Fibroblast of skin of back (primary cell): ENCODE results near the gene SLC25A25.
"Not testable (repeated sequence)": the region's sequence is repeated elsewhere in the genome, so short reads cannot be mapped to it uniquely, and the experiment has no call there.

Experiments used
- DNase-seq: peaks from one replicate; pipeline ENCODE4 v3.0.0-alpha.2; 2013

Gene SLC25A25

DNA sequence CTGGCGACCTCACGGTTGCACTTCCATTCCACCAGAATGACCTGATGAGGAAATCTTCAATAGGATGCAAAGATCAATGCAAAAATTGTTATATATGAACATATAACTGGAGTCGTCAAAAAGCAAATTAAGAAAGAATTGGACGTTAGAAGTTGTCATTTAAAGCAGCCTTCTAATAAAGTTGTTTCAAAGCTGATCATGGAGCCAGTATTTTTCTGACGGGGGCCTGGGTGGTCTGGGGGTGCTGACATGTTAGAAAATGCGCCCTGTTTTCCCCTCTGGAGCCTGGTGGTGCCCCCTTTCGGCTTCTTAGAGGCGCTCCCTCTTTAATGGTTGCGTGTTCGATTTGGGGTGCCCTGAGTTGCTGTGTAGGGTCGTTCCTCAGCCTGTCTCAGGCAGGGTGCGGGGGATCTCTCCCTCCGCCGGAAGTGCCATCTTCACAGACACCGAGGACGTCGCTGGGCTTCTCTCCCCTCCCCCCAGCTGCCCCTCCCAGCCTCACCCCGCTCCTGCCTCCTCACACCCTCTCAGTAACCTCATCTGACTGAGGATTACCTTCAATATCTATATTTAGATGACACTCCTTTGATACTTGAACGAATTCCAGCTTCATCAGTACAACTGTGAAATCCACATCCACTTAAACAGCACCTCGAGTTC is 41.1 kb downstream of the SLC25A25 start:
- DNase-seq = no peak

DNA sequence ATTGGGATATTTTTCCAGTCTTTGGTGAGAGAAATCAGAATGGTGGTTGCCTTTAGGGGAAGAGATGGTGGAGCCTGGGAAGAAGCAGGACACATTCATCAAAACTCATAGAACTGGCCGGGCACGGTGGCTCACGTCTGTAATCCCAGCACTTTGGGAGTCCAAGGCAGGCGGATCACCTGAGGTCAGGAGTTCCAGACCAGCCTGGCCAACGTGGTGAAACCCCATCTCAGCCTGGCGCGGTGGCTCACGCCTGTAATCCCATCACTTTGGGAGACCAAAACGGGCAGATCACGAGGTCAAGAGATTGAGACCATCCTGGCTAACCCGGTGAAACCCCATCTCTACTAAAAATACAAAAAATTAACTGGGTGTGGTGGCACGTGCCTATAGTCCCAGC is 43.7 kb downstream of the SLC25A25 start:
- not testable (repeated sequence) for DNase-seq

DNA sequence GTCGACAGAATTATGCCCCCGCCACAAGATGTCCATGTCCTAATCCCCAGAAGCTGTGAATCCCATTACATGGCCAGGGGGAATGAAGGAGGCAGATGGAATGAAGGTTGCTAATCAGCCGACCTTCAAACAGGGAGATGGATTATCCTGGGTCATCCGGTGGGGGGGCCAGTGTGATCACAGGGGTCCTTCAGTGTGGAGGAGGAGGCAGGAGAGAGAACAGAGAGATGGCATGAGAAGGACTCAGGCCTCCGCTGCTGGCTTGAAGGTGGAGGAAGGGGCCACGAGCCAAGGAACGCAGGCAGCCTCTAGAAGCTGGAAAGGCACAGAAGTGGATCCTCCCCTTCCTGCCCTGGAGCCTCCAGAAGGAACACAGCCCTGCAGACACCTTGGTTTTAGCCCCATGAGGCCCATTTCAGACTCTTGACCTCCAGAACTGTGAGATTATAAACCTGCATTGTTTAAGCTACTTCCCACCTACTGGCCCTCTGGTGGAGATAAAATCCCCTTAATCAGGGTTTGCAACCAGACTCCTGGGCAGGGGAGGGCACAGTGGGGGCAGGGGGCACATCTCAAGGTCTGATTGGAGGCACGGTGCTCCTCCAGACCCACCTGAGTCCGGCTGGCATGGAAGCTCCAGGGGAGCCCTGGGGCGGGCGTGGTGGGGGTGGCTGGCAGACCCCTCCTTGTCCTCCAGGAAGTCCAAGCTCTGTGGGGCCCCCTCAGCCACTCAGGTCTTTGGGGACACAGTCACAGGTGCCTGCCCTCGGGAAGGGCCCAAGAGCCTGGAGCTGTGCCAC is 45.7 kb downstream of the SLC25A25 start:
- DNase-seq = no peak

DNA sequence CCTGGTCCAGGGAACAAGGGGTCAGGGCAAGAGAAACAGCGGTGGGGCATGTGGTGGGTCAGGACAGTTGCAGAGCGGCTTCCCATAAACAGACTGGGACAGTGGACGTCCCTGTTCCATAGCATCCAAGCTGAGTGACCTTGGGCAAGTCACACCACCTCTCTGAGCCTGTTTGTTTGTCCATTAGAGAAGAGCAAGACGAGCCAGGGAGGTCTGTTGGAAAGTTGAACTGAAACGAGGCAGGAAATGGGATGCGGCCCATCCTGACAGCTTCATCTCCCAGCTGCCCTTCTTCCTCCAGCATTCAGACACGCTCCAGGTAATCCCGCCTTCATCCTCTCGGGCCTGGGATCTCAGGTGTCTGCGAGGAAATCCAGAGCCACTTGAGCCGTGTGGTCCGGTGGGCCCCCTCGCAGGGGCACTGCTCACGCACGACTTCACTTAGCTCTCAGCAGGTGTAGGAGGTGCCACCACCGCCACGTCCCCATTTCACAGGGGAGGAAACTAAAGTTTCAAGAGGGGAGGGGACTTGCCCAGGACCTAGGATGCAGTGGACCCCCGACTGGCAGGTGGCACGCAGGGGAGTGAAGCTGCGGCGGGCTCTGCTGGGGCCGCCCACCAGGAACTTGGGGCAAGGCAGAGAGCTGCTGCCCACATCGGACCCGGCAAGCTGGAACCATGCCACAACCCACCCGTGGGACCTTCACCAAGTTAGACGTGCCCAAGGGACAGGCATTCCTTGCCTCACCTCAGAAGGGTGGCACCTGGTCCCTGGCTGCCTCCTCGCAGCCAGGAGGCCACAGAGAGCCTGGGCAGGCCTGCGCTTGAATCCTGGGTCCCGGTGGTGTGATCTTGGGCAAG is 46.5 kb downstream of the SLC25A25 start:
- no peak for DNase-seq

DNA sequence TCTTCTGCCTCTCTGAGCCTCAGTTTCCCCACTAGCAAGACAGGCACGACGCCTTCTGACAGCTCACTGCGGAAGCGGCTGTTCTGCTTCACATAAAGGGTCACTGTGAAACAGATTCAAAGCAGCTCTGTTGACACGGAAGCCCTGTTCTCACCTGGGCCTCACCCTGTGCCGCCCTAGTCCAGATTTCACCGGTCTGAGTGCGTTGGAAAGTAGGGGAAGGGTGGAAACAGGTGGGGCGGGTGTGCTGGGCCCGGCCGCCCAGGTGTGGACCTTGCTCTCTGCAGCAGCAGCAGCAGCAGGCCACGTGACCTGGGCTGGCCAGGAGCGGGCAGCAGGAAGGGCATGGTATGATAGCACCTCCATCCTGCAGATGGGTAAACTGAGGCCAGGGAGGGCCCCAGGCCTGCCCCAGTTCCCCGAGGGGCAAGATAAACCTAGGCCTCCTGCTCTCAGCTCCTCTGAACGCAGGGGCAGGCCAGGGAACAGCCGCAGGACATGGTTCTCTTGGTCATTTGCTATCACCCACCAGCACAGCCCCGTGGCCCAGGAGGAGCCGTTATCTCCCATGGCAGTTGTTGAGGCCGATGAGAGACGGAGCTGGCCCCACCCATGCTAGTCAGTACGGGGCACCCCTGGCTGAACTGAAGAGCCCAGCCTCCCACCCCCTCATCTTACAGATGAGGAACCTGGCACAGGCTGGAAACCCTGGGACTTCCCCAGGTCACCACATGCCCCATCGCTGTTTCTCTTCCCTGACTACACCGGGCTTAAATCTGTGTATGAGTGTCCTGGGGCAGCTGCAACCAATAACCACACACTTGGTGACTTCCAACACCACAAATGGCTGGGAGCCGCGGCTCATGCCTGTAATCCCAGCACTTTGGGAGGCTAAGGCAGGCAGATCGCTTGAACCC is 47.4 kb downstream of the SLC25A25 start:
- no peak for DNase-seq

DNA sequence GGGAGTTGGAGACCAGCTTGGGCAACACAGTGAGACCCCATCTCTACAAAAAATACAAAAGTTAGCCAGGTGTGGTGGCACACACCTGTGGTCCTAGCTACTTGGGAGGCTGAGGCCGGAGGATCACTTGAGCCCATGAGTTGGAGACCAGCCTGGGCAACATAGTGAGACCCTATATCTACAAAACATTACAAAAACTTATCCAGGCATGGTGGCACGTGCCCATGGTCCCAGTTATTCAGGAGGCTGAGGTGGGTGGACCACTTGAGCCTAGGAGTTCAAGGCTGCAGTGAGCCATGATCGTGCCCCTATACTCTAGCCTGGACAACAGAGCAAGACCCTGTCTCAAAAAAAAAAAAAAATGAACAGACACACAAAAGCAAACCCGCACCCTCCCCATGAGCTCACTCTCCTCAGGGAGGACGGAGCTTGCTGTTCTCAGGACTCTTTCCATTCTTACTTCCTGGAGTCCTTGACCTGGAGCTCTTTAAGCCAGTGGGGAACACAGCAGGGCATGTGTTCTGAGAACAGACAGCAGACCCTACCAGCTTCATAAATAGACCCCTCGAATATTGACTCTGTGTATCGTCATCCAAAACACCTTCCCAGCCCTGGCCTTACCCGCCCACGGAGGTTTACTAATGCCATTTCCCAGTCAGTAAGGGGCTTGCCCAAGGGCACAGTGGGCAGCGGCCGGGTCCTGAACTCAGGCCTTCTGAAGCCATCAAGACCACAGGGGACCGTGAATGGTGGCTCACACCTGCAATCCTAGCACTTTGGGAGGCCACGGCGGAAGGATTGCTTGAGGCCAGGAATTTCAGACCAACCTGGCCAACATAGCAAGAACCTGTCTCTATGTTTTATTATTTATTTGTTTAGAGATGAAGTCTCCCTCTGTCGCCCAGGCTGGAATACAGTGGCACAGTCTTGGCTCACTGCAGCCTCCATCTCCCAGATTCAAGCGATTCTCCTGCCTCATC is 48.4 kb downstream of the SLC25A25 start:
- no peak for DNase-seq

DNA sequence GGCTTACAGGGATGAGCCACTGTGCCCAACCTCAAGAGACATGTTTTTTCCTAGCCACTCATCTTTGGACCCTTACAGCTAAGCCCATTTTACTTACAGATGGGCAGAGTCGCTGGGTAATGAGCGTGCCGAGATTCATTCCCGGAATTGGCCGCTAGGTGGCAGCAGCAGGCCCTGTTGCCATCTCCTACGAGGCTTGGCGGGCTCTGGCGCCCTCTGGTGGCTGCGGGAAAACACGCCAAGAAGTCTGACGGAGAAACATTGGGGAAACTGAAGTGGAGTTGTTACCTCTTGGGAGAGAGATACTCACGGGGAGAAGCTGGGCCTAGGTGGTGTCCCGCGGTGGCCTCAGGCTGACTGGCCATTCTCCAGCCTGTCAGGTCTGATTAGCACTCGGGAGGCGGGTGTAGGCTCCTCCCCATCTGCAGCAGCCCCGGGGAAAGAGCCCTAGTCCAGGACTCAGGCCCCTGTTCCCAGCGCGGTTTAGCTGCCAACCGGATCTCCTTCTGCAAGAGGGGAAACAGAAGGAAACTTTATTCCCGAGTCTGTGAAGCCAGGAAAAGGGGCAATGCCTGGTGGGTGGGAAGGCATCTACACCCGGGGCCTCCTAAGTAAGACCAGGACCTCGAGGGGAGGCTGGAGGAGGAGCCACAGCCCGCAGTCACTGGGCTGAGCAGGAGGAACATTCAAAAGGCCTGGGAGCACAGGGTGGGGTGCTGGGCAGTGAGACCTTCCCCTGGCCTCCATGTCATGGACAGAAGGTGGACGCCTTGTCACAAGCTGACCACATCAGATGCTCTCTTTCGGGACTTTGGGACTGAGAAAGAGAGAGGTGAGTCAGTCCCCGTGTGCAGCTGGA is 49.8 kb downstream of the SLC25A25 start:
- DNase-seq = peak; percentile 77

DNA sequence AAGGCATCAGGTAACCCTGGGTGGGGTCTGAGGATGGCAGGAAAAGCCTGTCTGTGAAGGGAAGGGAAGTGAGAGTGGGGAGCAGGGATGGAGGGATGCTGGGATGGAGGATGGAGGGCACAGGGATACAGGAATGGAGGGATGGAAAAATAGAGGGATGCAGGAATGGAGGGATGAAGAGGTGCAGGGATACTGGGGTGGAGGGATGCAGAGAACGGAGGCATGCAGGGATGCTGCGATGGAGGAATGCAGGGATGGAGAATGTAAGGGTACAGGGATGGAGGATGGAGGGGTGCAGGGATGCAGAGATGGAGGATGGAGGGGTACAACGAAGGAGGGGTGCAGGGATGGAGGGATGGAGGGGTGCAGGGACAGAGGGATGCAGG is 50.4 kb downstream of the SLC25A25 start:
- no peak for DNase-seq

DNA sequence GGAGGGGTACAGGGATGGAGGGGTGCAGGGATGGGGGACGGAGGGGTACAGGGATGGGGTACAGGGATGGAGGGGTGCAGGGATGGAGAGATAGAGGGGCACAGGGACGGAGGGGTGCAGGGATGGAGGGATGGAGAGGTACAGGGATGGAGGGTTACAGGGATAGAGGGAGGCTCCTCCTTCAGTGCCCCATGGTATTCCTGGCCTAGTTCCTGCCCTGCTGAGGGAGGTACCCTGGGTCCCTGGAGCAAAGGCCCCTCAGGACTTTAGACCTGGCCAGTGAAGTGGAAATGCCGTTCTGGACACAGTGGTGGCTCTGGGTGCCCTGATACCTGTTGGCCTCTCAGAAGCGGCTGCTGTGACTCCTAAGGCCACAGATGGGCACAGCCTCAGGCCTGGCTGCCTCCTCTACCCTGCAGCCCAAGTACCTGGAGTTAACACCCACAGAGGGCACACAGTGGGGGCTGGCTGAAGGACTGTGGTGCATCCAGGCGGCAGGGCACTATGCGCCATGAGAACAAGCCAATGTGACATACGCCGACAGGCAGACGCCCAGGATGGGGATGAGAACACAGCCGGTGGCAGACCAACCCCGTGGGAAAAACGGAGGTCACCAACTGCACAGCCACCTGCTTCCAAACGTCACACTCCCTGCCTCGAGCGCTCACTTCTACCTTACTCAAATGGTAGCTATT is 51.1 kb downstream of the SLC25A25 start:
- DNase-seq = no peak

DNA sequence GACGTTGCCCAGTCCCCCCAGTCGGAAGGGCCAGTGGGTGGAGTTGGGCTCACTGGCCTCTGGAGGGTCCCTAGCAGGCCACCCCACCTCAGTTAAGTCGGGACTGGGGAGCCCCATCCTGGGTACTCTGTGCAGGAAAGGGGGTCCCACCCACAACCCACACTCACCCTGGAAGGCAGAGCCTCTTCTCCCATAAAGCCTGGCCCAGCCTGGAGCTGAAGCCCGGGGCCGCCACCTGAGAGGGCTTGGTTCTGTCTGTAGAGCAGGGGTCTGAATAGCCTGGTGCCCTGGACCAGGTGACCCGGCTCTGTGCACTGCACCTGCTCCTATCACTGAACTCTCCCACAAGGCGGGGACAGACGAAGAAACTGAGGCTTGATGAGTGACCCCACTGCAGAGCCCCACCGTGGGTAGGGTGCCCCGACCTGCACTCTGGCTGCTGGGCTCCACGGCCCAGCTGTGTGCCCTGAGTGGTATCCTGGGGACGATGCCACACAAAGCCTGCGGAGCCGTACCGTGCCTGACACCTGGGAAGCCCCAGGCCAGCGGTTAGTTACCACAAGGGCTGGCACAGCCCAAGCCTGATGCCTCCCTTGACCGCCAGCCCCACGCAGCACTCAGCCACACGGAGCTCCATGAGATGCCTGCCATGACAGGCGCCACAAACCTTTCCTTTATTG is 52.2 kb downstream of the SLC25A25 start:
- DNase-seq = no peak

DNA sequence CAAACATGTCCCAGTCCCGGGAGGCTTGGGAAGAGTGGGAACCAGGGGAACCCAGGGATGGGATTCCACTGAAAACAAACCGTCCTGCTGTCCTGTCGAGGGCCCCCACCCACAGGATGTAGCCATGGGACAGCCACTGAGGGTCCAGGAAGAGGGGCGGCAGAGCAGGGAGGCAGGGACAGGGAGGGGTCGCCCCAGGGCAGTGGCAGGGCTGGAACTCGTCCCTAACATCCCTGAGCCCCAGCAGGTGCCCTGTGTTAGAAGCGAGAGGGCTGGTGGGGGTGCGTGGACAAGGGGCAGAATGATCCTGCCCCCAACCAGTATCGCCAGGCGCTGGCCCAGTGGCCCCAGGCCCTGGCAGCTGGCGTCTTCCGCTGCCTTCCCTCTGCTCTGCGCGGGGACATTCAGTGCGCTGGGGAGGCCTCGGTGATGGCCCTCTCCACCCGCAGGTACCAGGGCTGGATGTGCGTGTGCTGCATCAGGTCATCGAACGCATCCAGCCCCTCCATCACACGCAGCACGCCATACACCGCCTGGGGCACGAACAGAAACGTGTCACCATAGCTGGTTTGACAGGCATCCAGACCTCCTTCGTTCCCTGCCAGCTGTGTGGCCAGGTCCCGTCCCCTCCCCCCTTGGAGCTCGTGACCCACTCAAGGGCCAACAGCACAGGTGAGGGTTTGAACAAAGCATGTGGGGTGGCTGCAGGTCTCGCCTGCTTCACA is 52.9 kb downstream of the SLC25A25 start:
- DNase-seq = no peak

DNA sequence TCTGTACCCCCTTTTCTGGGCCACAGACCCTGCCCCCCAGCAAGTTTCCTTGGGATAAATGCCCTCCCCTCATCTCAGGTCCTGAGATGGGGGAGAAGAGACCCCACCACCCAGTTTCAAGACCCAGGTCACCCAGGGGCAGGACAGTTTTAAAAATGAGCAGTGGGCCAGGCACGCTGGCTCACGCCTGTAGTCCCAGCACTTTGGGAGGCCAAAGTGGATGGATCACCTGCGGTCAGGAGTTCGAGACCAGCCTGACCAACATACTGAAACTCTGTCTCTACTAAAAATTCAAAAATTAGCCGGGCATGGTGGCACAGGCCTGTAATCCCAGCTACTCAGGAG is 53.4 kb downstream of the SLC25A25 start:
- DNase-seq = no peak

DNA sequence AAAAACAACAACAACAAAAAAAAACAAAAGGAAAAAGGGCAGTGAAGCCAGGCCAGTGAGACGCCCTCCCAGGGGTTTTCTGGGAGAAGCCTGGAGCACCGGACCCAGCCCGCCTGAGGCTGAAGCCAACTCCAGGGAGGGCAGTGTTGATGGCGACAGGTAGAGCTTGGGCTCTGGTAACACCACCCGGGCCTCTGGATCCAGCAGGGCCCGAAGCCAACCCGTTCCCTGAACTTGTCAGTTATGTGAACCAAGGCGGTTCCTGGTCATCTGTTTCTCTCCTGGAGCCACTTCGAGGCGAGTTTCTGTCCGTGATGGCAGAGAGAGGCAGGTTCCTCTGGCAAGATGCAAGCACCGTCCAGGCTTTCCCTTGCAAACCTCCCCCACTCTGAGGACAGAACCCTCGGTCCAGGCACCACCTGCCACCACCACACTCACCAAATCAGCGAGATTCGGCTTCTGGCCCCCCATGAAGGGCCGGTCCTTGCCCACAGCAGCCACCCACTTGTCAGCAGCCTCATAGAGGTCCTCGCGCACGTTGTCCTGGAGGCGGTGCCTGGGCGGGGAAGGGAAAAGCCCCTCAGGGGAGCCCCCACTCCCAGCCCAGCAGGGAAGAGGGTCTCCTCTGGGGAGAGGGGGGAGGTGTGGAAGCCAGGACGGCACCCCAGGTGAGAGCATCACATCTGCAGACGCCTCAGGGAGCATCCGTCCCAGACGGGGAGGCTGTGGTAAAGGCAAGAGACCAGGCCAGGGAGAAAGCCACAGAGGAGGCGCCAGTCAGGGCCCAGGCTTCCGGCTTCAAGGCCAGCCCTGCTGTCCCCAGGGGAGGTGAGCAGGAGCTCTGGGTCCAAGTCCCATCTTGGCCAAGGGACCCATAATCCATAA is 54.1 kb downstream of the SLC25A25 start:
- no peak for DNase-seq

DNA sequence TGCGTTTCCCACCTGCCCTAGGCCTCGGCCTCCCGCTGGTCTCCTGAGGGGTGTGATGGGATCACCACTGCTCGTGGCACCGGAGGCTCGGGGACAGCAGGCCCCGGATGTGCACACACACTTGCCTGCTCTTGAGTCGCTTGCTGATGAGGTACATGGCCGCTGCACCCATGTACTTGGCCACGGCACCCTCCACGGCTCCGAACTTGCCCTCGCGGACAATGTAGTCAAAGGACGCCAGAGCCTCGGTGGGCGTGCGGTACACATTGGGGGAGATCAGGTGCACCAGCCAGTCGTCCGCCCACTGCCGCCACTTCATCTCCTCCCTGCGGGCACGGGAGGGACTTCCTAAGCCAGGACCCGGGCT is 54.8 kb downstream of the SLC25A25 start:
- no peak for DNase-seq

DNA sequence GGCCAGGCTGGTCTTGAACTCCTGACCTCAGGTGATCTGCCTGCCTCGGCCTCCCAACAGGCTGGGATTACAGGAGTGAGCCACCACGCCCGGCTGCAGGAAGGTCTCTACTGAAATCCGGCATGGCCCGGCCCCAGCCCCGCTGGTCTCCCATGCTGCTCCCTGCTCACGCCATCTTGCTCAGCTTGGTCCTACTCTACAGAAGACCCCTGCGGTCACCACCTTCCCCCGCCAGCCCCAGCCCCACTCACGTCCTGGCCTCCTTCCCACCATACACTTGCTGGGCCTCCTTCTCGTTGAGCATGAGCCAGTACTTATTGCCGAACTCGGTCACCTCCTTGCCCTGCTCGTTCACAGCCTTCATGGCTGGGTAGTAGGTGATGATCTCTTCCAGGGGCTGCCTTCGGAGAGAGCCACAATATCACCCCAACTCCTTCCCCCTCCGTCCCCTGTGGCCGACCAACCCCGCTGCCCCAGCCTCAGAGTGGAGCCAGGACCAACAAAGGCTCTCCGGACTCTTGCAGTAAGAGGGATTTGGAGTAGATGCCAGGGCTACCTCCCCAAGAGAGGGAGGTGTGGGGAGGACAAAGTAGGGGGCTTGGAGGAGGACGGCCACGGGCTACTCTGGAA is 55.5 kb downstream of the SLC25A25 start:
- DNase-seq = no peak

DNA sequence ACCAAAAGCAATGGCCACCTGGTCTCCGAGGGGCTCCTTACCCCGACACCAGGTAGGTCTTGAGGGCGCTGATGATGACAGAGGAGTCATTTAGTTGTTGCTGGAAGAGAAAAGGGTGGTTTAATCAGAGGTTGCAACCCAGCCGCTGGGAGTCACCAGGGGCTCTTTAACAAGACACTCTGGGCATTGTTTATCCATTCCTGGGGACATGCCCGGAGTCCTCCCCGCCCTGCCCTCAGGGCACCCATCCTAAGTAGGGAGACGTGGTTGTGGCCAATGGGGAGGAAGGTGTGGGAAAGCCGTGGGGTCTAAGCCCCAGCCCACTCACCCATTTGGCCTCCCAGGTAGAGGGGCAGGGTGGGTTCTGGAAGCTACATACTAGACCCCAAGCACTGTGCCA is 56.4 kb downstream of the SLC25A25 start:
- DNase-seq = no peak
